HepG2 (cell line): Measurements from ENCODE around the gene AGPAT3. TPM values are rescaled to one million over a fixed set of nuclear protein-coding genes. Genes with fewer than 3 reads are reported as not detected.

Source experiments
- ATAC-seq: fragments of 200-7000 bp; cut with Tn5 transposase; 3 replicates; pipeline ENCODE4 v1.9.1; 2020; ENCODE audit warnings: mild to moderate bottlenecking, moderate library complexity
- BruUV-seq: library from RNA; stranded (reverse); fragments of 400-500 nt; replicated peaks from 2 replicates; lab custom pipeline; 2021; lab: Mats Ljungman, UMichigan
- CTCF ChIA-PET: fragments of 300-600 bp; formaldehyde crosslinking; extraction: SDS; loops from one replicate; lab custom pipeline; 2021; ENCODE audit warnings: low total read pairs, inconsistent platforms, low intra/inter-chr PET ratio; lab: Yijun Ruan, JAX
- POLR2A ChIA-PET: fragments of 350-600 bp; sonication (Branson Sonifier 250); formaldehyde crosslinking; loops from one replicate; lab custom pipeline; 2020; ENCODE audit warnings: antibody characterized with exemption, inconsistent platforms; lab: Yijun Ruan, JAX
- DNase-seq: peaks from one replicate; pipeline ENCODE4 v3.0.0-alpha.2; 2015; ENCODE audit warnings: low spot score
- FAIRE-seq: peaks from 3 replicates; lab custom pipeline; 2011; peaks lifted over from hg19 to GRCh38; lab: Jason Lieb, UNC
- H2AFZ ChIP-seq: one replicate; pipeline ENCODE4 v1.6.1; 2011; ENCODE audit warnings: low read length, inconsistent platforms
- H3K27ac ChIP-seq: fragments of 300-600 bp; 3 replicates; pipeline ENCODE4 v1.8.0; 2011; ENCODE audit warnings: mixed run types, mild to moderate bottlenecking, mixed read lengths, low read length, inconsistent platforms; ENCODE audit not compliant: insufficient read depth; ENCODE audit errors: extremely low read length
- H3K27me3 ChIP-seq, 2 experiments: fragments of 200-600 bp in 1 of 2; 2 replicates in 1 of 2; 3 replicates in 1 of 2; pipeline versions ENCODE4 v1.6.0 to v1.8.0; 2011; ENCODE audit warnings: low read length in 2 of 2, mild to moderate bottlenecking in 2 of 2, moderate library complexity in 2 of 2, inconsistent platforms in 1 of 2; ENCODE audit not compliant: insufficient read depth in 2 of 2, control insufficient read depth in 1 of 2
- H3K36me3 ChIP-seq, 2 experiments: fragments of 200-600 bp in 1 of 2; replicated peaks in 1 of 2; 2 replicates in 1 of 2; 3 replicates in 1 of 2; pipeline versions ENCODE4 v1.5.1 to v1.8.0; 2011; ENCODE audit warnings: low read length in 2 of 2, inconsistent platforms in 1 of 2; ENCODE audit not compliant: insufficient read depth in 2 of 2, control insufficient read depth in 1 of 2
- H3K4me1 ChIP-seq: 2 replicates; pipeline ENCODE4 v1.5.1; 2012; ENCODE audit warnings: low read length, inconsistent platforms; ENCODE audit not compliant: insufficient read depth
- H3K4me2 ChIP-seq: 2 replicates; pipeline ENCODE4 v1.6.0; 2011; ENCODE audit warnings: low read depth, low read length, inconsistent platforms
- H3K4me3 ChIP-seq, 3 experiments: fragments of 200-600 bp in 1 of 3; sonication (generic), shearing (Covaris generic) in 1 of 3; replicated peaks in 1 of 3; 2 replicates each; pipeline ENCODE4 v1.5.1; 2011 to 2016; ENCODE audit warnings: low read length in 3 of 3, inconsistent platforms in 2 of 3, low read depth in 2 of 3, mild to moderate bottlenecking in 2 of 3, control low read depth in 1 of 3, mixed read lengths in 1 of 3; ENCODE audit not compliant: insufficient read depth in 1 of 3
- H3K79me2 ChIP-seq: one replicate; pipeline ENCODE4 v1.6.1; 2011; ENCODE audit warnings: low read length, inconsistent platforms; ENCODE audit not compliant: insufficient read depth
- H3K9ac ChIP-seq: 2 replicates; pipeline ENCODE4 v1.6.0; 2011; ENCODE audit warnings: mild to moderate bottlenecking, low read depth, low read length, inconsistent platforms; ENCODE audit not compliant: insufficient read depth
- H3K9me3 ChIP-seq: 2 replicates; pipeline ENCODE4 v1.5.1; 2012; ENCODE audit warnings: mild to moderate bottlenecking, low read length
- H4K20me1 ChIP-seq: 2 replicates; pipeline ENCODE4 v1.6.0; 2011; ENCODE audit warnings: inconsistent platforms, mild to moderate bottlenecking, low read length, moderate library complexity; ENCODE audit not compliant: insufficient read depth
- CBFB ChIP-seq: sonication (generic); formaldehyde crosslinking; IDR thresholded peaks from 2 replicates; pipeline ENCODE4 v1.4.0; 2020; ENCODE audit warnings: missing genetic modification reagents
- ELK4 ChIP-seq: sonication (generic); formaldehyde crosslinking; IDR thresholded peaks from 2 replicates; pipeline ENCODE4 v1.9.0; 2021; ENCODE audit warnings: missing genetic modification reagents, borderline replicate concordance
- HOXA7 ChIP-seq: sonication (generic); formaldehyde crosslinking; IDR thresholded peaks from 2 replicates; pipeline ENCODE4 v1.8.1; 2022; ENCODE audit warnings: mild to moderate bottlenecking, missing genetic modification reagents, moderate library complexity
- KLF9 ChIP-seq: IDR thresholded peaks from 2 replicates; pipeline ENCODE4 v1.6.1; 2016; ENCODE audit warnings: low read depth
- MAFK ChIP-seq, 2 experiments: IDR thresholded peaks in 1 of 2; conservative IDR thresholded peaks in 1 of 2; 2 replicates each; pipeline ENCODE4 v1.6.1; 2011; ENCODE audit warnings: improper control_type of control experiment in 2 of 2, low read length in 2 of 2
- NPAS2 ChIP-seq: sonication (generic); formaldehyde crosslinking; IDR thresholded peaks from 2 replicates; pipeline ENCODE4 v1.8.0; 2022; ENCODE audit warnings: mild to moderate bottlenecking, missing genetic modification reagents, borderline replicate concordance
- PRPF4 ChIP-seq: fragments of 200-400 bp; formaldehyde crosslinking; IDR thresholded peaks from 2 replicates; pipeline ENCODE4 v1.6.1; 2016; ENCODE audit warnings: low read length, low read depth; ENCODE audit not compliant: poor library complexity, severe bottlenecking
- ZNF235 ChIP-seq: sonication (generic); formaldehyde crosslinking; IDR thresholded peaks from 2 replicates; pipeline ENCODE4 v1.8.1; 2023; ENCODE audit warnings: mild to moderate bottlenecking, missing genetic modification reagents, borderline replicate concordance
- ZNF253 ChIP-seq: sonication (generic); formaldehyde crosslinking; IDR thresholded peaks from 2 replicates; pipeline ENCODE4 v1.8.0; 2022; ENCODE audit warnings: mild to moderate bottlenecking, missing genetic modification reagents, borderline replicate concordance
- ZNF768 ChIP-seq: sonication (generic); formaldehyde crosslinking; IDR thresholded peaks from 2 replicates; pipeline ENCODE4 v1.4.0; 2020; ENCODE audit warnings: missing genetic modification reagents
- ZNF773 ChIP-seq: sonication (generic); formaldehyde crosslinking; IDR thresholded peaks from 2 replicates; pipeline ENCODE4 v1.4.0; 2020; ENCODE audit warnings: missing genetic modification reagents, borderline replicate concordance
- ZNF782 ChIP-seq: sonication (generic); formaldehyde crosslinking; IDR thresholded peaks from 2 replicates; pipeline ENCODE4 v1.4.0; 2020; ENCODE audit warnings: missing genetic modification reagents, mild to moderate bottlenecking, borderline replicate concordance
- WGBS: methylation state at CpG from one replicate; pipeline ENCODE4 v1.1.6; 2017; ENCODE audit warnings: low lambda C conversion rate; 5-methylcytosine and 5-hydroxymethylcytosine counted together
- in situ Hi-C: cut with HindIII; loops from 2 replicates; pipeline ENCODE4 v1.10.0; 2017; ENCODE audit warnings: low pct_unique_long_range_greater_than_20kb; ENCODE audit not compliant: extremely low pct_ligation_motif_present
- intact Hi-C: fragments of 100-400 bp; cut with micrococcal nuclease; formaldehyde crosslinking; loops from one replicate; pipeline ENCODE4 v1.10.0; 2022; ENCODE audit not compliant: unreplicated experiment
- polyA plus RNA-seq, 8 experiments: library from polyadenylated mRNA; depleted of rRNA in 3 of 8; stranded (reverse) in 7 of 8; unstranded in 1 of 8; fragments of >200 nt; fragmentation: Illumina TruSeq in 4 of 8; extraction: Trizol in 4 of 8; gene quantifications; 2 replicates each; pipeline versions ENCODE4 v1.2.1 to v1.2.3, GENCODE V29; 2011 to 2016; ENCODE audit warnings: low read depth in 4 of 8, missing spikeins in 1 of 8, mixed read lengths in 1 of 8; ENCODE audit not compliant: insufficient read depth in 1 of 8
- total RNA-seq, 5 experiments: library from RNA; depleted of rRNA; stranded (reverse); fragments of >200 nt; fragmentation: Illumina TruSeq; extraction: Trizol; gene quantifications; 2 replicates each; pipeline ENCODE4 v1.2.3, GENCODE V29; 2016; ENCODE audit warnings: low read depth in 1 of 5
- TF ChIP-seq, protein P1 (sequence below): sonication (generic); formaldehyde crosslinking; IDR thresholded peaks from 2 replicates; pipeline ENCODE4 v1.4.0; 2020; ENCODE audit warnings: missing genetic modification reagents, borderline replicate concordance

The AGPAT3 gene
- total and polyA plus RNA-seq, 2 of the 13 experiments (the other 11 are each of a cell fraction or from before 2014, with no cell fraction given), result 32.2 to 54.4 TPM

GRCh38 chr21:43956019-43956669 is 91.1 kb downstream of the AGPAT3 start:
- in situ Hi-C loops, result no loop called here
- intact Hi-C loops, result no loop called here
- BruUV-seq, result no TSS peak
- Histone ChIP-seq H3K36me3 (peaks cover 3 to 13% of the 10 kb centered on the region in 2 experiments; a peak in 4 of 5 replicates), H3K9ac (no peak overlapping the region), H3K4me2 (no peak overlapping the region), H3K27me3 (no peaks in the 10 kb centered on the region), H4K20me1 (no peaks in the 10 kb centered on the region), H3K4me1 (no peaks in the 10 kb centered on the region; the same call in 1 of the 2 replicates), H3K79me2 (no peaks in the 10 kb centered on the region), H2AFZ (no peak overlapping the region), H3K27ac (no peak overlapping the region), H3K4me3 (no peak overlapping the region), H3K9me3 (no peaks in the 10 kb centered on the region)
- TF ChIP-seq ZNF235 (CRISPR knock-in tag) (no peak), MAFK (conservative IDR thresholded peaks at IDR 0.05 in 1 of 2, IDR thresholded peaks at IDR 0.05 in 1 of 2; ENCODE audit: low read length in 2 of 2) (0 out of 4 replicates have a peak, but pooled peaks of 1 of the 2 experiments have one; percentile 17), ZNF768 (CRISPR knock-in tag) (peak; percentile 94)
- ChIA-PET POLR2A (no interaction called here), CTCF (no interaction called here)
- DNase-seq, result no peak
- no peak for FAIRE-seq
- WGBS, result 80% methylated on average over 5 of the region's 11 CpGs
- peak; percentile 25; the same call in 2 of the 3 replicates for ATAC-seq

DNA sequence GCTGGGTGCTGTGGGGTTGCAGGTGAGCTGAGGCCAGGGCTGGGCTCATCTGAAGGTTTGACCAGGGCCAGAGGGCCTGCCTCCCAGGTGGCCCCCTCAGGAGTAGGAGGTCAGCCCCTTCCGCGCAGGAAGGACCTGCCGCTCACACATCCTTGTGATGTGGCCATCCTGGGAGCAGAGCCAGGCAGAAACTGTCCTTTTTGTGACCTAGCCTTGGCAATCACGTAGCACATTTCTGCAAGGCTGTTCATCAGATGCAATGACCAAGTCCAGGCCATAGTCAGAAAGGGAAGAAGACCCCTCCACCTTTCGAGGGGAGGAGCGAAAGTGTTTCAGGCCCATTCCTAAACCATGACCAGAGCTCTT is 91.6 kb downstream of the AGPAT3 start:
- Histone ChIP-seq H3K9ac (no peak overlapping the region), H2AFZ (no peak overlapping the region), H3K27me3 (no peaks in the 10 kb centered on the region), H3K27ac (no peak overlapping the region), H3K9me3 (no peaks in the 10 kb centered on the region), H3K36me3 (peaks cover 6 to 18% of the 10 kb centered on the region in 2 experiments; a peak in 4 of 5 replicates), H3K4me1 (no peaks in the 10 kb centered on the region; the same call in 1 of the 2 replicates), H3K4me3 (no peak overlapping the region), H3K79me2 (no peaks in the 10 kb centered on the region), H3K4me2 (no peak overlapping the region), H4K20me1 (no peaks in the 10 kb centered on the region)
- FAIRE-seq (no peak), ATAC-seq (no peak), DNase-seq (no peak)
- in situ Hi-C loops, result no loop called here
- intact Hi-C loops, result no loop called here
- WGBS, result 100% methylated on average over 2 of the region's 6 CpGs
- no TSS peak for BruUV-seq
- CTCF ChIA-PET, result no interaction called here
- POLR2A ChIA-PET, result no interaction called here
- TF ChIP-seq KLF9 (CRISPR knock-in tag) (no peak), ZNF782 (CRISPR knock-in tag) (no peak), ZNF253 (no peak), ELK4 (CRISPR knock-in tag) (no peak), PRPF4 (no peak), HOXA7 (CRISPR knock-in tag) (no peak), NPAS2 (no peak), ZNF773 (CRISPR knock-in tag) (no peak), CBFB (CRISPR knock-in tag) (no peak)
- TF ChIP-seq, protein P1, sequence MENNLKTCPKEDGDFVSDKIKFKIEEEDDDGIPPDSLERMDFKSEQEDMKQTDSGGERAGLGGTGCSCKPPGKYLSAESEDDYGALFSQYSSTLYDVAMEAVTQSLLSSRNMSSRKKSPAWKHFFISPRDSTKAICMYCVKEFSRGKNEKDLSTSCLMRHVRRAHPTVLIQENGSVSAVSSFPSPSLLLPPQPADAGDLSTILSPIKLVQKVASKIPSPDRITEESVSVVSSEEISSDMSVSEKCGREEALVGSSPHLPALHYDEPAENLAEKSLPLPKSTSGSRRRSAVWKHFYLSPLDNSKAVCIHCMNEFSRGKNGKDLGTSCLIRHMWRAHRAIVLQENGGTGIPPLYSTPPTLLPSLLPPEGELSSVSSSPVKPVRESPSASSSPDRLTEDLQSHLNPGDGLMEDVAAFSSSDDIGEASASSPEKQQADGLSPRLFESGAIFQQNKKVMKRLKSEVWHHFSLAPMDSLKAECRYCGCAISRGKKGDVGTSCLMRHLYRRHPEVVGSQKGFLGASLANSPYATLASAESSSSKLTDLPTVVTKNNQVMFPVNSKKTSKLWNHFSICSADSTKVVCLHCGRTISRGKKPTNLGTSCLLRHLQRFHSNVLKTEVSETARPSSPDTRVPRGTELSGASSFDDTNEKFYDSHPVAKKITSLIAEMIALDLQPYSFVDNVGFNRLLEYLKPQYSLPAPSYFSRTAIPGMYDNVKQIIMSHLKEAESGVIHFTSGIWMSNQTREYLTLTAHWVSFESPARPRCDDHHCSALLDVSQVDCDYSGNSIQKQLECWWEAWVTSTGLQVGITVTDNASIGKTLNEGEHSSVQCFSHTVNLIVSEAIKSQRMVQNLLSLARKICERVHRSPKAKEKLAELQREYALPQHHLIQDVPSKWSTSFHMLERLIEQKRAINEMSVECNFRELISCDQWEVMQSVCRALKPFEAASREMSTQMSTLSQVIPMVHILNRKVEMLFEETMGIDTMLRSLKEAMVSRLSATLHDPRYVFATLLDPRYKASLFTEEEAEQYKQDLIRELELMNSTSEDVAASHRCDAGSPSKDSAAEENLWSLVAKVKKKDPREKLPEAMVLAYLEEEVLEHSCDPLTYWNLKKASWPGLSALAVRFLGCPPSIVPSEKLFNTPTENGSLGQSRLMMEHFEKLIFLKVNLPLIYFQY (CRISPR knock-in tag), result no peak
